Daoy (cell line): ENCODE measurements around the gene IL17REL. TPM values are rescaled to one million over a fixed set of nuclear protein-coding genes. Genes with fewer than 3 reads are reported as not detected.
A peak's percentile ranks its signal among the peaks of the same experiment; 100 is the strongest.

Experiments
- DNase-seq: peaks from one replicate; pipeline ENCODE4 v3.0.0-alpha.2; 2015; ENCODE audit warnings: low read depth
- total RNA-seq: library from RNA; depleted of rRNA; stranded (reverse); fragments of >200 nt; shearing (Covaris generic); gene quantifications from 2 replicates; pipeline ENCODE4 v1.2.3, GENCODE V29; 2014

IL17REL gene
- total RNA-seq, 1 experiment from 2014 or later: not detected

DNA sequence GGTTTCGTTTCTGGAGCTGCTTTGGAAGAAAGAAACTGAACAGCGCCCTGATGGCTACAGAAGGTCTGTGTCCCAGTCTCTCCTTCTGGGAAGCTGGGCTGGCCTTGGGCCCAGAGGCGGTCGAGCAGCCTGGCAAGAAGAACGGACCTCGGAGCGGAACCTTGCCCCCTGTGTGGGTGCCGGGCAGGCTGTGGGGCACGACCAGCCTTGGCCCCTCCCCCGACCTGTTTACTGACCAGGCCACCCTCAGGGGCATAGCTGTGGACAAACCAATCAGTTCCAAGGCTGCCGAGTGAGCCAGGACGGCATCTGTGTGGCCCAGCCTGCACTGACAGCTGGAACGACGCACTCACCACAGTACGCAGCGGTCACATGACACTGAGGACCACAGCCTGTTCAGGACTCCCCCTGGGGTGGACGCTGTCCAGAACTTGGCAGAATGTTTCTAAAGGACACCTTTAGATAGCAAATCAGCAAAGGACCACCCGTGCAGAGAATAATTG is 44.8 kb downstream of the IL17REL start:
- DNase-seq: peak; percentile 9

DNA sequence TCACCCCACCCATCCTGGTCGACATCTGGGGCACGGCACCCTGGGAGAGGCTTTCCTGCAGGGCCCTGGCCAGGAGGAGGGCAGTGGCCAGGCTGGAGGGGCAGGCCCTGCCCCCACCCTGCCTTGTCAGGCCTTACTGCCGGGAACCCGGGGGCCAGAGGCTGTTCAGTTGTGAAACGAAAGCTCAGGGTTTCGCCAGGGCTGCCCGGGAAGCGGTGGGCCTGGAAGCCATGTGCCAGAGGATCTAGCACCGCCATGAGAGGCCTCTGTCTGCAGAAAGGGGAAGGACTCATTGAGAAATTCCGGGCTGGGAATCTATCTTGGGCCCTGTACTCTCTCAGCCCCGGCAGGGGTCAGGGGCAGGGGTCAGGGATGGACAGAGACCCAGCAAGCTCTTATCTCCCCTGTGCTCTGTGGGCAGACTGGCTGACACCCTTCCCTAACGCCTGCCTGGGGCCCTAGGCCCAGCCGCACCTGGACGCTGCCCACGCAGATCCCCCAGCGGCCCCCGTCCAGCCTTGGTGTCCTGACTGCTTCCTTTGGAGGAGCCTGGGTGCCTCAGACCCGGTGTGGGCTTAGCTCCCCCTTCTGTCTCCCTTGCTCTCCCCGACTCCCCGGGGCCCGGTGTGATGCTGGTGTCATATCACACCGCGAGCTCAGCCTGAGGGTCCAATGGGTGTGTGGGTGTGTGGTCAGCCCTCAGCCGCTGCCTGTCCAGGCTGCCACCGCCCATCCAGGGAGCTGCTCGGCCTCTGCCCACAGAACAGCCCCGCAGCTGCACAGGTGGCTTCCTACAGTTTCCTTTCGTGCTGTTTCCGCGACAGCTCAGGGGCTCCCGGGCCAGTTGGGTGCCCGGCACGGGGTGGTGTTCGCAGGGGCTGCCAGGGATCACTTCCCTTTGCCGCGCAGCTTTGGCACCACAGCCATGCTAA is 45.5 kb downstream of the IL17REL start:
- peak; percentile 18 for DNase-seq

DNA sequence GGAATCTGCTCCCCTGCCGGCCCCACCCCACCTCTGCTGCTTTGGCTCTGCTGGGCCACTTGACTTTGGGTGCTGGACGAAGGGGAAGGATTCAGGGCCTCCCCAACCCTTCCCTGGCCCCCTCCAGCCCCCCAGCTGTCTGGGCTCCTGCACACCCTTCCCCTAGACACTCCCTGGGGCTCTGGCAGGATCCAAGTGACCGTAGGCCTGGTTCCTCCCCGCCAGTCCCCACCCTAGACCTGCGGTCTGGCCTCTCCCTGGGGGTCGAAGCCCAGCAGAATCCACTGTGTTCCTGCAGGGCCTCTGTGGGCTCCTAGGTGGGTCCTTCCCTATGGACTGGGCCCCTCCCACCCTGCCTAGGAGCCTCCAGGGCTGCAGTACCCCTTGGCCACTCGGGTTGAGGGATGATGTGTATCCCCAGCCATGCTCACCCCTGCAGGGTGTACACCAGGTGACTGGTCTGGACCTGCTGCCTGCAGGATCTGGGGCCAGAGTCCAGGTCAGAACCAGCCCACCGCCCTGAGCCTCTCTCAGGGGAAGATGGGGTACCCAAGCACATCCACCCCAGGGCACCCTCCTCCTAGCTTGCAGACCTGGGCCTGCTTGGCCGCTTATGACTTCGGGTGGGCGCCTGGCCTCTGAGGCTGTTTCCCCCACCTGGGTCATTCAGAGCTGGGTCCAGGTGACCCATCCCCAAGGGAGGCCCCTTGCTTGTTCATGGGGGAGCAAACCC is 46.4 kb downstream of the IL17REL start:
- peak; percentile 3 for DNase-seq

DNA sequence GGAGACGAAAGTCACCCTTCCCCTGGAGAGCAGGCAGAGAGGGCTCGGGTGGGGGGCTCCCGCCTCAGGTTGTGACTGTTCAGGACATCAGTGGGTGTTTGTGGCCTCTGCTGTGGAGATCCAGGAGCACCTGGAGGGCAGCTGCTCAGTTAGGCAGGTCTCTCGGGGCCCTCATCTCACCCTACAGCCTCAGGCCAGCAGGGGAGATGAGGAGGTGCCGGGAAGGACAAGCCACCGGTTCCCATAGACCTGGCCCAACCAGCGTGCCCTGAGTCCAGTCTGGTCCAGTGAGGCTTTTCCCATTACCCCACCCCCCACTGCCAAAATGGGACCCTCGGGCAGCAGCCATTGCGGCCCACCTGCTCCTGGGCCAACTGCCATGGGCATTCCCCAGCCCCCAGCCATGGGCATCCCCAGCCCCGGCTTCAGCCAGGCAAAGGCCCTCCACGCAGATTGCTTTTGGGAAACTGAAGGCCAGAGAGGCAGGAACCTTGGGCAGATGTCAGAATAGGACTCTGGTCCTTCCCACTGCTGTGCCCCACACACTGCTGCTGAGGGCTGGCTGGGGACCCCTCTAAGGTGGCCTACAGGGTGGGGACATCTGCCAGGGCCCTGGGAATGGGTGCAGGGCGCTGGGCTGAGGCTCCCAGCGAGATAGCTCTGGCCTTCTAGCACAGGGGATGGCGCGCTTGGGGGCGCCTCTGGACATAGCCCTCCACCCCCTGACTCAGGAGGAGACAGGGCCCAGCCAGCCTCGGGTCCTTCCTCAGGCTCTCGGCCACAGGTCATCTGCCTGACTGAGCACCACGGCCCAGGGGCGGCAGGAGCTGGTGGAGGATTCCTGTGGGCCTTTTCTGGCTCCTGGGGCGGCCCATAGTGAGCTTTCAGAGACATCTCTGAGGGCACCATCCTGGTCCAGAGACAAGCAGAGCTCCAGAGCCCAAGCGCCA is 47.2 kb downstream of the IL17REL start:
- peak; percentile 4 for DNase-seq

DNA sequence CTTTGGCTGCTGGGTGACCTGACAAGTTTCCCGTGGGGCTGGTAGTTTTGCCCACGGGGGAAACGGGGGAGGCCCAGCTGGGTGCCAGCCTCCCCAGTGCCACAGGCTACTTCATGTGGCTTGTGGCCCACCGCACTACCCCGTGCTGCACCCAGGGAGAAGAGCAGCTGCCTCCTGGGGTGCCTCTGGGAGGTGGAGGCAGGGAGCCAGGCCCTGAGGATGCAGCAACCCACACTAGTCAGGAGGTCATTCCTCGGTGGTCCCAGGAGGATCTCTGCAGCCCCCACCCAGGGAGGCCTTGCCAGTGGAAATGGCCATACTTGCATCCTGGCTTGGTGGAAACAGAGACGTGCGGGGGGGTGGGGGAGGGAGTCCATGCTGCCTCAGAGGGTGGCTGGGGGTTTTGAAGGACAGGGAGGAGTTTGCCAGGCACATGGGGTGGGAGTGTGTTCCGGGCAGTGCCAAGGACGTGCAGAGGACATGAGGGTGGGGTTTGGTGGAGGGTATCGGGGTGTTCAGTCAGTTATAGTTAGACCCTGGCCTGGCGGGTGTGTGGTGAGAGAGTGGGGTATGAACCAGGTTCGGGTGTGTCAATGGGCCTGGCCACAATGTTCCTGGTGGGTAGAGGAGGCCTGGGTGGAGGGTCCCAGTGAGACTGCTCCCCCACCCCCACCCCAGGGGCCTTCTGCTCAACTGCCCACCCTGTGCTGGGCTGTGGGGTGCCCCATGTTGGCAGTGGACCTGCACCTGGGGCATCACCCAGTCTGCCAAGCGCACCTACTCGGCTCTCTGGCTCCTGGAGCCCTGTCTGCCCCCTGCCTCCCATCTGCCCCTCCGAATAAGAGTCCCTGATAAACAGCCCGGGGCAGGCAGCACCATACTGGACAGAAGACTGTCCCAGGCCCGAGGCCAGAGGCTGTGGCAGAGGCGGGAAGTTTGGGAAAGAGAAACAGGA is 48.2 kb downstream of the IL17REL start:
- peak; percentile 4 for DNase-seq

DNA sequence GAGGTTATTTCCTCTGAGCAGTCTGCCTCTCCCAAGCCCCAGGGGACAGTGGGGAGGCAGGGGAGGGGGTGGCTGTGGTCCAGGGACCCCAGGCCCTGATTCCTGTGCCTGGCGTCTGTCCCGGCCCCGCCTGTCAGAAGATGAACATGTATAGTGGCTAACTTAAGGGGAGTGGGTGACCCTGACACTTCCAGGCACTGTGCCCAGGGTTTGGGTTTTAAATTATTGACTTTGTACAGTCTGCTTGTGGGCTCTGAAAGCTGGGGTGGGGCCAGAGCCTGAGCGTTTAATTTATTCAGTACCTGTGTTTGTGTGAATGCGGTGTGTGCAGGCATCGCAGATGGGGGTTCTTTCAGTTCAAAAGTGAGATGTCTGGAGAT is 48.9 kb downstream of the IL17REL start:
- no peak for DNase-seq

DNA sequence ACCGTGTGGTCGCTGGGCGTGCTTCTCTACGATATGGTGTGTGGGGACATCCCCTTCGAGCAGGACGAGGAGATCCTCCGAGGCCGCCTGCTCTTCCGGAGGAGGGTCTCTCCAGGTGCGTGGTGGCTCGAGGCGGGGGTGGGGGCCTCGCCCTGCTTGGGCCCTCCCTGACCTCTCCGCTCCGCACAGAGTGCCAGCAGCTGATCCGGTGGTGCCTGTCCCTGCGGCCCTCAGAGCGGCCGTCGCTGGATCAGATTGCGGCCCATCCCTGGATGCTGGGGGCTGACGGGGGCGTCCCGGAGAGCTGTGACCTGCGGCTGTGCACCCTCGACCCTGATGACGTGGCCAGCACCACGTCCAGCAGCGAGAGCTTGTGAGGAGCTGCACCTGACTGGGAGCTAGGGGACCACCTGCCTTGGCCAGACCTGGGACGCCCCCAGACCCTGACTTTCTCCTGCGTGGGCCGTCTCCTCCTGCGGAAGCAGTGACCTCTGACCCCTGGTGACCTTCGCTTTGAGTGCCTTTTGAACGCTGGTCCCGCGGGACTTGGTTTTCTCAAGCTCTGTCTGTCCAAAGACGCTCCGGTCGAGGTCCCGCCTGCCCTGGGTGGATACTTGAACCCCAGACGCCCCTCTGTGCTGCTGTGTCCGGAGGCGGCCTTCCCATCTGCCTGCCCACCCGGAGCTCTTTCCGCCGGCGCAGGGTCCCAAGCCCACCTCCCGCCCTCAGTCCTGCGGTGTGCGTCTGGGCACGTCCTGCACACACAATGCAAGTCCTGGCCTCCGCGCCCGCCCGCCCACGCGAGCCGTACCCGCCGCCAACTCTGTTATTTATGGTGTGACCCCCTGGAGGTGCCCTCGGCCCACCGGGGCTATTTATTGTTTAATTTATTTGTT is 49.6 kb downstream of the IL17REL start:
- DNase-seq: no peak

DNA sequence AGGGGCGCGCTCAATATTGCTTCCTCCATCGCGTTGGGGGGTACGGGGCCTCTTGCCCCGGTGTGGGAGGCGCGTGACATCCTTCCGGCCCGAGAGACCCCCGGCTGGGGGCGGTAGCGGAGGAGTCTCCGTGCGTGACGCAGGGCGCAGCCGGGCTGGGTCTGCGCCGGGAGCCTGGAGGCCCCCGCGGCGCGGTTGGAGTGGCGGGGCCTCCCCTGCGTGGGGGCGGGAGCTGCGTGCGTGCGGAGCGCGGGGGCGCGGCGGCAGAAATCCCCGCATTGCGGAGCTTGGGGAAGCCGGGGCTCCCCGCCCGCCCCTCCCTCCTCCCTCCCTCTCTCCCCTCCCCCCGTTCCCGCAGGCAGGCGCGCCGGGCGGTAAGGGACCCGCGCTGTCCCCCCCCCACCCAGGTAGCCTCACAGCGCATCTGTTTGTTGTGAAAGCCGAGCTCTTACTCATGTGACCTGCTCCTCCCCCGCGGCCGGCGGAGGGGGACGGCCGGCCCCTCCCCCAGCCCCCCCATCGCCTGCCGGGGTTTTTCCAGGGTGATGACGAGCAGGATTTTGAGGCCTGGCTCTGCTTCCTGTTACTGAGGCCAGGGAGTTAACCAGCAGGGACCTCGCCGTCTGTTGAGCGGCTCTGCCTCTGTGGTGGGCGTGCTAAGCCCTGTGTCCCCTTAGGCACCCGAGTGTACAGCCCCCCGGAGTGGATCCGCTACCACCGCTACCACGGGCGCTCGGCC is 50.4 kb downstream of the IL17REL start:
- DNase-seq: peak; percentile 93

DNA sequence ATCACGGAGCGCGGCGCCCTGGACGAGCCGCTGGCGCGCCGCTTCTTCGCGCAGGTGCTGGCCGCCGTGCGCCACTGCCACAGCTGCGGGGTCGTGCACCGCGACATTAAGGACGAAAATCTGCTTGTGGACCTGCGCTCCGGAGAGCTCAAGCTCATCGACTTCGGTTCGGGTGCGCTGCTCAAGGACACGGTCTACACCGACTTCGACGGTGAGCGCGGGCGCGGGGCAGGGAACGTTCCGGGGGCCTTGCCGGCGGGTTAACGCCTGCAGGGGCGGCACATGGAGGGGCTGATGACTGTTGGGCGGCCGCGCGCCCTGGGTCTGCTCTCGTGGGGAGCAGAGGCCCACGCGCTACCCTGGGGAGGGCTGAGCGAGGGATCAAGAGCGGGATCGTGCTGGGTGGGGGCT is 51.0 kb downstream of the IL17REL start:
- DNase-seq: no peak

DNA sequence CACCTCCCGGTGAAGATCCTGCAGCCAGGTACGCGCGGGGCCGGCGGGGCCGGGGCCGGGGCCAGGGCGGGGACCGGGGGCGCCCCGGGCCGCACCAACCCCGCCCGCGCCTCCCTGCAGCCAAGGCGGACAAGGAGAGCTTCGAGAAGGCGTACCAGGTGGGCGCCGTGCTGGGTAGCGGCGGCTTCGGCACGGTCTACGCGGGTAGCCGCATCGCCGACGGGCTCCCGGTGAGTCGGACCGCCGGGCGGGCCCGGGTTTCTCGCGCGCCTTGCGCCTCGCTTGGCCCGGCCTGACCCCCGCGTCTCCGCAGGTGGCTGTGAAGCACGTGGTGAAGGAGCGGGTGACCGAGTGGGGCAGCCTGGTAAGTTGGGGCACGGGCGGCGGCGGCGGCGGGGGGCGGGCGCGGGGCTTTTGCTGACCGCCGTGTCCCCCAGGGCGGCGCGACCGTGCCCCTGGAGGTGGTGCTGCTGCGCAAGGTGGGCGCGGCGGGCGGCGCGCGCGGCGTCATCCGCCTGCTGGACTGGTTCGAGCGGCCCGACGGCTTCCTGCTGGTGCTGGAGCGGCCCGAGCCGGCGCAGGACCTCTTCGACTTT is 51.5 kb downstream of the IL17REL start:
- DNase-seq: peak; percentile 72

DNA sequence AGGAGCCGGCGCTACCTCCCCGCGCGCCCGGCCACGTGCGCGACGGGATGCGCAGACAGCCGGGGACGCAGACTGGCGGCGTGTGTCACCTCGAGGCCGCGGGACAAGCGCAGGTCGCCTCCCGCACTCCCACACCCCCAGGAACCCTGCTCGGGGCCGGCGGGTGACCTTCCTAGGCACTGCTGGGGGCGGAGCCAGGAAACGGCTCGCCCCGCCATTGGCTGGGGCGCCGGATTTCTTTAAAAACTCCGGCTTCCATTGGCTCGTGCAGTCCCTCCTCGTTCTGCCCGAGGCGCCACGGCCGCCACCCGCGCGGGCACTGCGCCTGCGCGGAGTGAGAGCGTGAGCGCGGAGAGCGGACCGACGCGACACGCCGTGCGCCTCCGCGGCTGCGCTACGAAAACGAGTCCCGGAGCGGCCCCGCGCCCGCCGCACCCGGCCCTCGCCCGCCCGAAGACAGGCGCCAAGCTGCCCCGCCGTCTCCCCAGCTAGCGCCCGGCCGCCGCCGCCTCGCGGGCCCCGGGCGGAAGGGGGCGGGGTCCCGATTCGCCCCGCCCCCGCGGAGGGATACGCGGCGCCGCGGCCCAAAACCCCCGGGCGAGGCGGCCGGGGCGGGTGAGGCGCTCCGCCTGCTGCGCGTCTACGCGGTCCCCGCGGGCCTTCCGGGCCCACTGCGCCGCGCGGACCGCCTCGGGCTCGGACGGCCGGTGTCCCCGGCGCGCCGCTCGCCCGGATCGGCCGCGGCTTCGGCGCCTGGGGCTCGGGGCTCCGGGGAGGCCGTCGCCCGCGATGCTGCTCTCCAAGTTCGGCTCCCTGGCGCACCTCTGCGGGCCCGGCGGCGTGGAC is 52.2 kb downstream of the IL17REL start, which contains the start of gene PIM3:
Gene PIM3 (plus strand): TSS at position 614 of the 846 bp plus-strand sequence. CDS start 176 bp downstream, at position 790.
- peak; percentile 97 for DNase-seq

DNA sequence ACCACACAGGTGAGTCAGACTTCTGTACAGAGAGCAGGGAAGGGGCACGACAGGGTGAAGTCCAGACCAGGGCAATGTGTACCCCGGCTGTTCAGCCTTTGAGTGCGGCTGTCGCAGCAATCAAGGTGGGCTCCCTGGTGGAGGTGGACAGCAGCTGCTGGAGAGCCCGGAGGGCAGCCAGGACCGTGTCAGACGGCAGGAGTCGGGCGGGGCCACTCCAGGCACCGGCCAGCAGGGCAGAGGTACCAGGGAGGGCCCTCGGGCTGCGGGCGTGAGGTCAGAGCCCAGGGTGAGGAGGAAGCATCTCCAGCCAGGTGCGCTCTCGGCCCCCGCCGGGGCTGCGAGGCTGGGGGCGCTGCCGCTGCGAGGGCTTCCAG is 52.8 kb downstream of the IL17REL start:
- peak; percentile 62 for DNase-seq

DNA sequence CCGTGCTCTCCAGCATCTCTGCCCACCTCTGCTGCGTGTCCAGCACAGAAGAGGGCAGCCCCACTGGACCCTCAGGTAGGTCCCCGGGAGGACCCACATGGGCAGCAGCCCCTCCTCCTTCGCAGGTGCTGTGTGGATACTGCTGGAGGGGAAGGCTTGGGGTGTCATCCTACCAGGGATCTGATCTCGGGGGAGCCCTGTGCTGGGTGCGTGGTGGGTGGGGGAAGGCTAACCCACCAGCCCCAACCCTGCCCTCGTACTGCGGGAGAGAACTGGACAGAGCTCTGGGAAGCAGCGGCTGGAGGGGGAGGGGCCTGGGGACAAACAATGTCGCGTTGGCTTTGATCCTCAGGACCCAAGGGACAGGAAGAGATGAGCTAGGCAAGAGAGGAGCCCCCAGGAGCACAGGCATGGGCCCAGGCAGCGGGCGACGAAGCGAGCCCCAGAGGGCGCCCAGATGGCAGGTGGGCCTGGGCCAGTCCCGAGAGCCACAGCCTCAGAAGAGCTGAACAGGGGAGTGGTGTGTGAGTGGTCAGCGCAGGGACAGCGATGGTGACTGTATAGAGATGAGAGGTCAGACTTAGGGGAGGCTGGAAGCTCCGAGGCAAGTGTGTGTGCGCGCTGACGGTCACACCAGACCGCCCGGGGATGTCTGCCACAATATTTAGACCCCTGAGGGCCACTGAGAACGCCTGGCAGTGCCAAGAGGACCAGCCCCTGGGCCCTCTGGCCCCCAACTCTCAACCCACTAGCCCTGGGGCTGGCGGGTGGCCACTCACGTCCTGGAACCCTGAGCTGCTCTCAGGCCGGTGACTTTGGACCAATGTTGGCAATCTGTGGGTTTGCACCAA is 53.4 kb downstream of the IL17REL start:
- DNase-seq: no peak

DNA sequence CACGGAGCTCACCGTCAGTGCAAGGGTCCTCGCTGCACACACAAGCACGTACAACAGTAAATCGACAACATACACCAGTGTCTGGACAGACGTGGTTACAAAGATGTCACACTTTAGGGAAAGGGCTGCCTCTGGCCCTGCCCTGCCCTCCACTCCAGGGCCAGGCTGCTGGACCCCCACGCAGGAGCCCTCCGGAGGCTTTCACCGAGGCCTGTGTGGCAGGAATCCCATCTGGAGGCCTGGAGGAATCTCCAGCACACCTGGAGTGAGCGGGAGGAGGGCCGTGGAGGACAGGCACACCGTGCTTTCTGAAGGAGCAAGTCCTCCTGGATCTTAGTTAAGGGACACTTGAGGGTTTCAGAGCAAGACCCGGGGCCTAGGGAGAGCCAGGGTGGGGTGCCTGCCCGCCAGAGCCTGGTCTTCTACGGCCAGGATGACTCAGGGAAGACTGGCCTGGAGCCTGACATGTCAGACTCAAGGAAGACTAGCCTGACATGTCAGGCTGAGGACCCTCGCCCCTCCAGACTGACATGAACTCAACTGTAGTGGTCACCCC is 54.1 kb downstream of the IL17REL start:
- no peak for DNase-seq

DNA sequence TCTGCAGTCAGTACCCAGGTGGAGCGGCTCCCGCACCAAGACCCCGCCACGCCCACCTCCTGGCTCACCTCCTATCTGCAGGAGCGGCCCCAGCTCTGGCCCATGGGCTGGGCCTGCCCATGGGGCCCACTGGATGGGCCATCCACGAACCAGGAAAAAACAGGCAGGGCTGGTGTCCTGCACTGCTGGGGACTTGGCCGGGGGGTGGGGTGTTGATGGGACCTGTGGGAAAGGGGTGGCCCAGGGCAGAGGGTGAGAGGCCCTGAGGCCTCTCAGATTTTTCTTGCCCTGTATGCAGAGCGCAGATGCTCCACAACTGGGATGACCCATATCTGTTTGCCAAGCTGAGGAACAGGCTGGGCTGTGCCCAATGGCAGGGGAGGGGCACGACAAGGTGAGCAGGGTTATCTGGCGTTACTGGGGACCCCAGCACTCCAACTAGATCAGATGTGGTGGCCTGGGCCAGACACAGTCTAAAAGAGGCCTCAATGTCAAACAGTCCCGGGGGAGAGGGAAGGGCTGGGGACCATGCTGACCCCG is 54.7 kb downstream of the IL17REL start:
- DNase-seq: no peak
